PC-9 (cell line): ENCODE data around the gene HBZ. TPM values are rescaled to one million over a fixed set of nuclear protein-coding genes. Genes with fewer than 3 reads are reported as not detected.

Source experiments
- BruUV-seq: library from RNA; stranded (reverse); fragments of 400-500 nt; replicated peaks from 2 replicates; lab custom pipeline; 2021; lab: Mats Ljungman, UMichigan
- CTCF ChIA-PET: fragments of 300-600 bp; sonication (Branson Sonifier 250); formaldehyde crosslinking; loops from one replicate; lab custom pipeline; 2022; ENCODE audit warnings: antibody characterized with exemption; lab: Charles Lee
- POLR2A ChIA-PET: fragments of 300-600 bp; sonication (Branson Sonifier 250); formaldehyde crosslinking; loops from one replicate; lab custom pipeline; 2022; ENCODE audit warnings: antibody characterized with exemption; ENCODE audit not compliant: unreplicated experiment; lab: Charles Lee
- DNase-seq, 2 experiments: peaks; one replicate each; pipeline versions ENCODE4 v3.0.0 to v3.0.0-alpha.2; 2015 to 2022; ENCODE audit warnings: mixed read lengths in 1 of 2
- H2AFZ ChIP-seq: fragments of 200-600 bp; sonication (generic); 2 replicates; pipeline ENCODE4 v1.8.1; 2017; ENCODE audit warnings: antibody characterized with exemption
- H3F3A ChIP-seq: fragments of 200-600 bp; sonication (generic); 2 replicates; pipeline ENCODE4 v1.8.1; 2017; ENCODE audit warnings: antibody characterized with exemption, mild to moderate bottlenecking, low read depth; ENCODE audit not compliant: insufficient read depth
- H3K27ac ChIP-seq: fragments of 200-600 bp; sonication (generic); 2 replicates; pipeline ENCODE4 v1.6.1; 2016; ENCODE audit warnings: mixed run types
- H3K27me3 ChIP-seq: fragments of 200-600 bp; sonication (generic); 2 replicates; pipeline ENCODE4 v1.6.1; 2016; ENCODE audit warnings: low read depth, mixed run types; ENCODE audit not compliant: insufficient read depth
- H3K36me3 ChIP-seq: fragments of 200-600 bp; sonication (generic); 2 replicates; pipeline ENCODE4 v1.6.1; 2016; ENCODE audit warnings: low read depth, mixed run types
- H3K4me1 ChIP-seq: fragments of 200-600 bp; sonication (generic); replicated peaks from 2 replicates; pipeline ENCODE4 v1.6.1; 2016; ENCODE audit warnings: mixed run types; ENCODE audit not compliant: insufficient read depth
- H3K4me2 ChIP-seq: fragments of 200-600 bp; sonication (generic); 2 replicates; pipeline ENCODE4 v1.6.1; 2017; ENCODE audit warnings: mixed run types
- H3K4me3 ChIP-seq: fragments of 200-600 bp; sonication (generic); 2 replicates; pipeline ENCODE4 v1.6.1; 2016; ENCODE audit warnings: mixed run types
- H3K79me2 ChIP-seq: fragments of 200-600 bp; sonication (generic); 2 replicates; pipeline ENCODE4 v1.6.1; 2017; ENCODE audit warnings: low read depth, mixed run types
- H3K9me2 ChIP-seq: fragments of 200-600 bp; sonication (generic); 2 replicates; pipeline ENCODE4 v1.8.1; 2017; ENCODE audit warnings: mild to moderate bottlenecking; ENCODE audit not compliant: insufficient read depth
- H3K9me3 ChIP-seq: fragments of 200-600 bp; sonication (generic); 2 replicates; pipeline ENCODE4 v1.8.1; 2016; ENCODE audit warnings: low read depth; ENCODE audit not compliant: insufficient read depth
- H4K20me1 ChIP-seq: fragments of 200-600 bp; sonication (generic); 2 replicates; pipeline ENCODE4 v1.8.1; 2017; ENCODE audit not compliant: insufficient read depth
- EZH2 ChIP-seq: fragments of 200-600 bp; sonication (generic); IDR thresholded peaks from 2 replicates; pipeline ENCODE4 v1.8.0; 2017; ENCODE audit warnings: antibody characterized with exemption, low read depth
- intact Hi-C: fragments of 100-400 bp; cut with micrococcal nuclease; formaldehyde crosslinking; loops from one replicate; pipeline ENCODE4 v1.10.0; 2022; ENCODE audit not compliant: unreplicated experiment
- total RNA-seq: library from RNA; stranded (reverse); gene quantifications from 2 replicates; pipeline ENCODE4 v1.2.3, GENCODE V29; 2021
- TF ChIP-seq, protein P1 (sequence below): fragments of 200-600 bp; sonication (generic); conservative IDR thresholded peaks from 2 replicates; pipeline ENCODE4 v1.6.1; 2017; ENCODE audit warnings: mixed run types, antibody characterized with exemption, mild to moderate bottlenecking, moderate library complexity

Gene HBZ
- total RNA-seq, 1 experiment from 2014 or later: not detected

DNA sequence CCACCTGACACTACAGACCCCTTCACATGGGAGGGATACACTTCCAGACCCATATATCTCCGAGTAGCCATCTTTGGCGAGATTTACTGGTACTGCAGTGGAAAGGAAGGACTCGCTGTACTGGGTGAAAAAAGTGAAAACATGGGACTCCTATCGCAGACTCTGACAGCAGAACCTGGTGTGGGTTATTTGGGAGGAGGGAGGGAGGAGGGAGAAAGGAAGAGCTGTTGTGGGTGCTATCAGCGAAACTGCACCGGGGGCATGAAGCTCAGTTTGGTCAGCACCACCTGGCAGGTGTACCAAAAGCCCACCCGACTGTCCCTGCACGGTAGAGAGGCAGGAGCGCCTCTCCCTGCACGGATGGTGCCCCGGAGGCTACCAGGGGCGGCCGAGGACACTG is 32.8 kb downstream of the HBZ start:
- intact Hi-C loops: no loop called here
- no peak for TF ChIP-seq EZH2
- TF ChIP-seq, protein P1, sequence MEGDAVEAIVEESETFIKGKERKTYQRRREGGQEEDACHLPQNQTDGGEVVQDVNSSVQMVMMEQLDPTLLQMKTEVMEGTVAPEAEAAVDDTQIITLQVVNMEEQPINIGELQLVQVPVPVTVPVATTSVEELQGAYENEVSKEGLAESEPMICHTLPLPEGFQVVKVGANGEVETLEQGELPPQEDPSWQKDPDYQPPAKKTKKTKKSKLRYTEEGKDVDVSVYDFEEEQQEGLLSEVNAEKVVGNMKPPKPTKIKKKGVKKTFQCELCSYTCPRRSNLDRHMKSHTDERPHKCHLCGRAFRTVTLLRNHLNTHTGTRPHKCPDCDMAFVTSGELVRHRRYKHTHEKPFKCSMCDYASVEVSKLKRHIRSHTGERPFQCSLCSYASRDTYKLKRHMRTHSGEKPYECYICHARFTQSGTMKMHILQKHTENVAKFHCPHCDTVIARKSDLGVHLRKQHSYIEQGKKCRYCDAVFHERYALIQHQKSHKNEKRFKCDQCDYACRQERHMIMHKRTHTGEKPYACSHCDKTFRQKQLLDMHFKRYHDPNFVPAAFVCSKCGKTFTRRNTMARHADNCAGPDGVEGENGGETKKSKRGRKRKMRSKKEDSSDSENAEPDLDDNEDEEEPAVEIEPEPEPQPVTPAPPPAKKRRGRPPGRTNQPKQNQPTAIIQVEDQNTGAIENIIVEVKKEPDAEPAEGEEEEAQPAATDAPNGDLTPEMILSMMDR: no peak
- Histone ChIP-seq H3K4me2 (no peak overlapping the region), H3K9me2 (no peaks in the 10 kb centered on the region), H3F3A (peaks cover 12% of the 10 kb centered on the region; the same call in 1 of the 2 replicates), H3K4me1 (no peaks in the 10 kb centered on the region), H3K36me3 (no peaks in the 10 kb centered on the region), H3K79me2 (no peaks in the 10 kb centered on the region), H3K27me3 (no peaks in the 10 kb centered on the region), H3K4me3 (no peak overlapping the region), H4K20me1 (no peaks in the 10 kb centered on the region; the same call in 1 of the 2 replicates), H2AFZ (no peak overlapping the region), H3K9me3 (no peaks in the 10 kb centered on the region), H3K27ac (no peak overlapping the region)
- DNase-seq: no peak
- no TSS peak for BruUV-seq
- CTCF ChIA-PET: interaction anchor here (0.6 kb wide), 1 partner anchor 296 kb away, joined by 3 read pairs; no protein-coding TSS in a partner anchor
- POLR2A ChIA-PET: interaction anchor here (0.6 kb wide), 1 partner anchor 1979 kb away, joined by 5 read pairs; no protein-coding TSS in a partner anchor

DNA sequence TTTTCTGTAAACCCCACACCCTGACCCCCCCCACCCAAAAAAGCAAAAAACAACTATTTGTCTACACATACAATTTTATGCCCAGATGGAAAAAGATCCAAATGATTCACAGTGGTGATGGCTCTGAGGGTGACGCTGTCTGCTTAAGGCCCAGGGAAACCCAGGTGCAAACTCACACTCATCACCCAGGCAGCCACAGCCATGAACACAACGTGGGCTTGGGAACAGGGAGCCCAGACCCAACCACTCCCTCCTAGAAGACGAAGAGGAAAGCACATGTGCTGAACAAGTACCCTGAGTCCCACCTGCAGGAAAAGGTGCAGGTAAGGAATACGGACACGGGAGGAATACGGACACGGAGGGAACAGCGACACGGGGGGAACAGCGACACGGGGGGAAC is 33.2 kb downstream of the HBZ start:
- POLR2A ChIA-PET: interaction anchor here (0.6 kb wide), 1 partner anchor 1978 kb away, joined by 5 read pairs; no protein-coding TSS in a partner anchor
- Histone ChIP-seq H3K9me2 (no peaks in the 10 kb centered on the region), H2AFZ (no peak overlapping the region), H3K27ac (no peak overlapping the region), H3K4me1 (no peaks in the 10 kb centered on the region), H3K4me3 (no peak overlapping the region), H3K27me3 (no peaks in the 10 kb centered on the region), H3K9me3 (no peaks in the 10 kb centered on the region), H3F3A (peaks cover 13% of the 10 kb centered on the region; the same call in 1 of the 2 replicates), H4K20me1 (no peaks in the 10 kb centered on the region; the same call in 1 of the 2 replicates), H3K79me2 (no peaks in the 10 kb centered on the region), H3K4me2 (no peak overlapping the region), H3K36me3 (no peaks in the 10 kb centered on the region)
- no peak for DNase-seq
- intact Hi-C loops: no loop called here
- BruUV-seq: no TSS peak
- TF ChIP-seq, protein P1: no peak
- TF ChIP-seq EZH2: no peak
- CTCF ChIA-PET: interaction anchor here (0.6 kb wide), 1 partner anchor 296 kb away, joined by 3 read pairs; no protein-coding TSS in a partner anchor

DNA sequence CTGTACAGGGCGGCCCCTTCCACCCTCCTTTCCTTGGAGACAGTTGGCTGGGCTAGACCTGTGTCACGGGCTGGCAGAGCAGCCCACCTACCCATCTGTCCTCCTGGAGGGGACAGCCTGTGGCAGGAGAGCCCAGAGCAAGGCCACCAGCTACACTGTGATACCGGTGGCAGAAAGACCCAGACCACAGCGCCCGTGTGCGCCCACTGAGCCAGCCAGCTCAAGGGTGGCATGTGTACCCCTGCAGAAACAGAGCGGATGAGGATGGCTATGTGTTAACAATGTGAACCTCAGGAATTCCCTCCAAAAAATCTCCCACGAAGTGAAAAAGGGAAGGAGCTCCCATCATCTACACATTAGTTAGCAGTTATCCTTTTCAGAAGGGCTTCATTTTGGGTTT is 34.9 kb downstream of the HBZ start:
- POLR2A ChIA-PET: no interaction called here
- no peak overlapping the region for H3K27ac ChIP-seq
- no peaks in the 10 kb centered on the region for H3K9me2 ChIP-seq

More for the DNA sequence above, 34.9 kb downstream of the HBZ start:
- intact Hi-C loops: no loop called here
- Histone ChIP-seq H3K79me2 (no peaks in the 10 kb centered on the region), H3K36me3 (peaks cover 4% of the 10 kb centered on the region; the same call in 1 of the 2 replicates), H2AFZ (no peak overlapping the region), H3K27me3 (no peaks in the 10 kb centered on the region), H3K4me1 (no peaks in the 10 kb centered on the region), H3K4me2 (no peak overlapping the region), H3F3A (peaks cover 13% of the 10 kb centered on the region; the same call in 1 of the 2 replicates), H3K4me3 (no peak overlapping the region), H3K9me3 (no peaks in the 10 kb centered on the region), H4K20me1 (no peaks in the 10 kb centered on the region; the same call in 1 of the 2 replicates)
- DNase-seq: no peak
- CTCF ChIA-PET: no interaction called here
- TF ChIP-seq EZH2: no peak
- no TSS peak for BruUV-seq
